Activated naive CD4-positive, alpha-beta T cell treated with anti-CD3 and anti-CD28 coated beads, Interleukin-2, amount 50 U/mL, for 72 hours (primary cell): ENCODE measurements around the gene POLE. TPM values are rescaled to one million over a fixed set of nuclear protein-coding genes. Genes with fewer than 3 reads are reported as not detected.

Source experiments
- ATAC-seq, 2 donors: fragments of 150-1000 bp; cut with Tn5 transposase; 2 replicates each; pipeline ENCODE4 v1.10.0; 2021; ENCODE audit warnings: mild to moderate bottlenecking in 2 of 2, moderate library complexity in 2 of 2
- DNase-seq, 2 donors: peaks; one replicate each; pipeline ENCODE4 v3.0.0; 2021 to 2022; ENCODE audit warnings: low spot score in 2 of 2
- H3K27ac Mint-ChIP-seq, 2 donors: one replicate each; pipeline ENCODE4 v1.8.0; 2022; ENCODE audit warnings: mild to moderate bottlenecking in 2 of 2, mixed read lengths in 2 of 2
- H3K36me3 Mint-ChIP-seq, 2 donors: one replicate each; pipeline ENCODE4 v1.8.0; 2022; ENCODE audit warnings: mixed read lengths in 2 of 2
- H3K9me3 Mint-ChIP-seq, 2 donors: one replicate each; pipeline ENCODE4 v1.8.0; 2022; ENCODE audit warnings: mixed read lengths in 2 of 2
- total RNA-seq, 2 donors: library from RNA; stranded (reverse); gene quantifications; one replicate each; pipeline ENCODE4 v1.2.3, GENCODE V29; 2022

Gene POLE
- total RNA-seq, 2 donors from 2014 or later: 164 to 177 TPM

- DNase-seq (no peak), ATAC-seq (peak in 1 of 2 donors; percentile 10)
- H3K9me3 Mint-ChIP-seq: no peaks in the 10 kb centered on the region
- peaks cover 27 to 44% of the 10 kb centered on the region in 2 donors for H3K36me3 Mint-ChIP-seq
- peak overlapping the region in 1 of 2 donors; percentile 45 for H3K27ac Mint-ChIP-seq
Observed at GRCh38 chr12:132672116-132672515, 15.0 kb downstream of the POLE start.

- H3K27ac Mint-ChIP-seq: no peak overlapping the region
- DNase-seq (no peak), ATAC-seq (no peak)
- no peaks in the 10 kb centered on the region for H3K9me3 Mint-ChIP-seq
- peaks cover 32 to 45% of the 10 kb centered on the region in 2 donors for H3K36me3 Mint-ChIP-seq
Observed at GRCh38 chr12:132669166-132669879, 17.8 kb downstream of the POLE start.

- Mint-ChIP-seq H3K9me3 (no peaks in the 10 kb centered on the region), H3K27ac (no peak overlapping the region), H3K36me3 (peaks cover 32 to 45% of the 10 kb centered on the region in 2 donors)
- no peak for ATAC-seq
- DNase-seq: no peak
Observed at GRCh38 chr12:132668191-132669088, 18.7 kb downstream of the POLE start.

- no peaks in the 10 kb centered on the region for H3K9me3 Mint-ChIP-seq
- DNase-seq (no peak), ATAC-seq (no peak)
- H3K36me3 Mint-ChIP-seq: peaks cover 41 to 47% of the 10 kb centered on the region in 2 donors
- no peak overlapping the region for H3K27ac Mint-ChIP-seq
Observed at GRCh38 chr12:132665794-132666193, 21.3 kb downstream of the POLE start.

GRCh38 chr12:132665149-132665491, 22.0 kb downstream of the POLE start:
- Mint-ChIP-seq H3K36me3 (peaks cover 41 to 47% of the 10 kb centered on the region in 2 donors), H3K9me3 (no peaks in the 10 kb centered on the region), H3K27ac (peak overlapping the region in 1 of 2 donors; percentile 26)
- no peak for DNase-seq
- ATAC-seq: no peak

GRCh38 chr12:132664206-132665148, 22.7 kb downstream of the POLE start:
- ATAC-seq (no peak), DNase-seq (no peak)
- Mint-ChIP-seq H3K27ac (no peak overlapping the region), H3K36me3 (peaks cover 41 to 42% of the 10 kb centered on the region in 2 donors), H3K9me3 (no peaks in the 10 kb centered on the region)

- H3K36me3 Mint-ChIP-seq: peaks cover 36 to 40% of the 10 kb centered on the region in 2 donors
- H3K9me3 Mint-ChIP-seq: no peaks in the 10 kb centered on the region
- DNase-seq (no peak), ATAC-seq (no peak)
- H3K27ac Mint-ChIP-seq: no peak overlapping the region
Observed at GRCh38 chr12:132662901-132663755, 24.0 kb downstream of the POLE start.

- ATAC-seq (no peak), DNase-seq (no peak)
- Mint-ChIP-seq H3K9me3 (no peaks in the 10 kb centered on the region), H3K36me3 (peaks cover 41 to 46% of the 10 kb centered on the region in 2 donors), H3K27ac (no peak overlapping the region)
Observed at GRCh38 chr12:132661972-132662371, 25.2 kb downstream of the POLE start.

GRCh38 chr12:132660996-132661395, 26.1 kb downstream of the POLE start:
- no peaks in the 10 kb centered on the region for H3K9me3 Mint-ChIP-seq
- no peak overlapping the region for H3K27ac Mint-ChIP-seq
- ATAC-seq: no peak
- DNase-seq: no peak
- H3K36me3 Mint-ChIP-seq: peaks cover 39 to 46% of the 10 kb centered on the region in 2 donors

- DNase-seq (no peak), ATAC-seq (no peak)
- Mint-ChIP-seq H3K27ac (peak overlapping the region in 1 of 2 donors; percentile 25), H3K36me3 (peaks cover 29 to 37% of the 10 kb centered on the region in 2 donors), H3K9me3 (no peaks in the 10 kb centered on the region)
Observed at GRCh38 chr12:132660052-132660451, 27.1 kb downstream of the POLE start.

- H3K36me3 Mint-ChIP-seq: peaks cover 26 to 36% of the 10 kb centered on the region in 2 donors
- H3K9me3 Mint-ChIP-seq: no peaks in the 10 kb centered on the region
- no peak overlapping the region for H3K27ac Mint-ChIP-seq
- no peak for DNase-seq
- no peak for ATAC-seq
Observed at GRCh38 chr12:132659146-132659545, 28.0 kb downstream of the POLE start.

- Mint-ChIP-seq H3K9me3 (no peaks in the 10 kb centered on the region), H3K27ac (no peak overlapping the region), H3K36me3 (peaks cover 32 to 36% of the 10 kb centered on the region in 2 donors)
- DNase-seq: no peak
- no peak for ATAC-seq
Observed at GRCh38 chr12:132658149-132658894, 28.8 kb downstream of the POLE start.

GRCh38 chr12:132657004-132657727, 30.0 kb downstream of the POLE start:
- Mint-ChIP-seq H3K36me3 (peaks cover 32 to 38% of the 10 kb centered on the region in 2 donors), H3K27ac (peak overlapping the region in 1 of 2 donors; percentile 12), H3K9me3 (no peaks in the 10 kb centered on the region)
- ATAC-seq (no peak), DNase-seq (no peak)

GRCh38 chr12:132653567-132654290, 33.4 kb downstream of the POLE start:
- ATAC-seq (peak in 1 of 2 donors; percentile 66), DNase-seq (no peak)
- Mint-ChIP-seq H3K36me3 (peaks cover 25 to 28% of the 10 kb centered on the region in 2 donors), H3K27ac (peak overlapping the region in 1 of 2 donors; percentile 46), H3K9me3 (no peaks in the 10 kb centered on the region)
